ENCODE results near the gene PROM1. TPM values are rescaled to one million over a fixed set of nuclear protein-coding genes. Genes with fewer than 3 reads are reported as not detected.
A peak's percentile ranks its signal among the peaks of the same experiment; 100 is the strongest.

Gene PROM1
- total RNA-seq, 6 experiments from 2014 or later, result 0.86 to 2.2 (median 1.3) TPM

- DNase-seq, result no peak
- WGBS (ENCODE audit: insufficient coverage, low coverage, low lambda C conversion rate, missing lambda C conversion rate), result 74% methylated on average over 4 of the region's 7 CpGs
- H3K4me3 ChIP-seq, result no peak overlapping the region
- H3K36me3 ChIP-seq, result no peaks in the 10 kb centered on the region
- no peaks in the 10 kb centered on the region for H3K27me3 ChIP-seq
- ATAC-seq, result peak in 1 of 4 donors; percentile 44
- H3K27ac ChIP-seq, result no peak overlapping the region
- H3K4me1 ChIP-seq, result no peaks in the 10 kb centered on the region
- intact Hi-C loops (cut with DNase I), result no loop called here
- no peaks in the 10 kb centered on the region for H3K9me3 ChIP-seq
- TF ChIP-seq CTCF (IDR thresholded peaks at IDR 0.05) (no peak), POLR2A (IDR thresholded peaks at IDR 0.05) (no peak)
Observed at GRCh38 chr4:15976456-15977447, 107.1 kb downstream of the PROM1 start.

- no peaks in the 10 kb centered on the region for H3K4me1 ChIP-seq
- no peak for TF ChIP-seq POLR2A (IDR thresholded peaks at IDR 0.05)
- no peak for DNase-seq
- H3K9me3 ChIP-seq, result no peaks in the 10 kb centered on the region
- no peaks in the 10 kb centered on the region for H3K27me3 ChIP-seq
- H3K36me3 ChIP-seq, result no peaks in the 10 kb centered on the region
- WGBS (ENCODE audit: insufficient coverage, low coverage, low lambda C conversion rate, missing lambda C conversion rate), result 59% methylated on average over 5 of the region's 9 CpGs
- intact Hi-C loops (cut with DNase I), result no loop called here
- no peak overlapping the region for H3K27ac ChIP-seq
- ATAC-seq, result no peak
- no peak overlapping the region for H3K4me3 ChIP-seq
Observed at GRCh38 chr4:15971068-15971801, 112.6 kb downstream of the PROM1 start.

GRCh38 chr4:15968551-15969300 is 115.1 kb downstream of the PROM1 start:
- no peak overlapping the region for H3K27ac ChIP-seq
- no peaks in the 10 kb centered on the region for H3K36me3 ChIP-seq
- no peaks in the 10 kb centered on the region for H3K27me3 ChIP-seq
- TF ChIP-seq CTCF (IDR thresholded peaks at IDR 0.05) (no peak), POLR2A (IDR thresholded peaks at IDR 0.05) (no peak)
- ATAC-seq (no peak), DNase-seq (no peak)
- intact Hi-C loops (cut with DNase I), result no loop called here
- 68% methylated on average over 11 of the region's 11 CpGs for WGBS (ENCODE audit: insufficient coverage, low coverage, low lambda C conversion rate, missing lambda C conversion rate)
- no peaks in the 10 kb centered on the region for H3K9me3 ChIP-seq
- no peak overlapping the region for H3K4me3 ChIP-seq
- H3K4me1 ChIP-seq, result no peaks in the 10 kb centered on the region

GRCh38 chr4:15965325-15965724 is 118.5 kb downstream of the PROM1 start:
- intact Hi-C loops (cut with DNase I), result no loop called here
- Histone ChIP-seq H3K27ac (no peak overlapping the region), H3K4me1 (no peaks in the 10 kb centered on the region), H3K4me3 (no peak overlapping the region), H3K36me3 (no peaks in the 10 kb centered on the region), H3K9me3 (no peaks in the 10 kb centered on the region), H3K27me3 (no peaks in the 10 kb centered on the region)
- DNase-seq (no peak), ATAC-seq (no peak)
- TF ChIP-seq CTCF (IDR thresholded peaks at IDR 0.05) (no peak), POLR2A (IDR thresholded peaks at IDR 0.05) (no peak)
- WGBS (ENCODE audit: insufficient coverage, low coverage, low lambda C conversion rate, missing lambda C conversion rate), result 60% methylated on average over 5 of the region's 5 CpGs
